A673 (cell line): ENCODE measurements around the gene PSME4. TPM values are rescaled to one million over a fixed set of nuclear protein-coding genes. Genes with fewer than 3 reads are reported as not detected.
A peak's percentile ranks its signal among the peaks of the same experiment; 100 is the strongest.

ENCODE experiments used
- BruUV-seq: library from RNA; stranded (reverse); fragments of 400-500 nt; replicated peaks from 2 replicates; lab custom pipeline; 2021; lab: Mats Ljungman, UMichigan
- CTCF ChIA-PET: fragments of 300-600 bp; sonication (Branson Sonifier 250); formaldehyde crosslinking; loops from one replicate; lab custom pipeline; 2022; ENCODE audit warnings: antibody characterized with exemption; lab: Charles Lee
- POLR2A ChIA-PET: fragments of 300-600 bp; sonication (Branson Sonifier 250); formaldehyde crosslinking; loops from one replicate; lab custom pipeline; 2022; ENCODE audit warnings: antibody characterized with exemption; ENCODE audit not compliant: low non-redundant PET; lab: Charles Lee
- DNase-seq: peaks from one replicate; pipeline ENCODE4 v3.0.0-alpha.2; 2015; ENCODE audit warnings: low spot score
- H3K27ac ChIP-seq: fragments of 200-600 bp; sonication (generic); 2 replicates; pipeline ENCODE4 v1.5.1; 2016; ENCODE audit warnings: mixed run types, low read depth, mild to moderate bottlenecking, mixed read lengths, antibody characterized with exemption, low read length; ENCODE audit not compliant: poor library complexity, severe bottlenecking
- H3K27me3 ChIP-seq: fragments of 200-600 bp; sonication (generic); replicated peaks from 2 replicates; pipeline ENCODE4 v1.6.1; 2017; ENCODE audit warnings: mixed run types, low read depth, mild to moderate bottlenecking, mixed read lengths, antibody characterized with exemption, low read length; ENCODE audit not compliant: insufficient read depth, poor library complexity
- H3K36me3 ChIP-seq: fragments of 200-600 bp; sonication (generic); 2 replicates; pipeline ENCODE4 v1.6.1; 2016; ENCODE audit warnings: mixed run types, mild to moderate bottlenecking, mixed read lengths, antibody characterized with exemption, low read length; ENCODE audit not compliant: insufficient read depth, poor library complexity, severe bottlenecking
- H3K4me1 ChIP-seq: fragments of 200-600 bp; sonication (generic); 2 replicates; pipeline ENCODE4 v1.6.1; 2017; ENCODE audit warnings: mixed run types, mild to moderate bottlenecking, mixed read lengths, antibody characterized with exemption, low read length; ENCODE audit not compliant: insufficient read depth, poor library complexity, severe bottlenecking
- H3K4me3 ChIP-seq: fragments of 200-600 bp; sonication (generic); 2 replicates; pipeline ENCODE4 v1.5.1; 2016; ENCODE audit warnings: low read depth, mixed run types, mild to moderate bottlenecking, mixed read lengths, low read length; ENCODE audit not compliant: poor library complexity, severe bottlenecking
- H3K9me3 ChIP-seq: fragments of 200-600 bp; sonication (generic); 2 replicates; pipeline ENCODE4 v1.6.1; 2016; ENCODE audit warnings: mixed run types, low read depth, mild to moderate bottlenecking, mixed read lengths, antibody characterized with exemption, low read length; ENCODE audit not compliant: poor library complexity, severe bottlenecking
- CTCF ChIP-seq: fragments of 300-800, 200-600 bp; sonication (generic); conservative IDR thresholded peaks from 2 replicates; pipeline ENCODE4 v1.5.1; 2017; ENCODE audit warnings: low read depth, mild to moderate bottlenecking, antibody characterized with exemption, low read length, moderate library complexity, mixed read lengths
- EZH2 ChIP-seq: fragments of 200-600 bp; sonication (generic); IDR thresholded peaks from 2 replicates; pipeline ENCODE4 v1.6.1; 2017; ENCODE audit warnings: borderline replicate concordance, low read depth, mild to moderate bottlenecking, mixed read lengths, antibody characterized with exemption, low read length; ENCODE audit not compliant: poor library complexity, severe bottlenecking
- intact Hi-C: fragments of 100-400 bp; cut with micrococcal nuclease; formaldehyde crosslinking; loops from one replicate; pipeline ENCODE4 v1.10.0; 2022; ENCODE audit not compliant: unreplicated experiment
- microRNA-seq: library from miRNA; unstranded; fragments of <30 nt; microRNA quantifications from one replicate; pipeline ENCODE4 v1.2.0, GENCODE V29; 2021
- total RNA-seq: library from RNA; stranded (reverse); gene quantifications from 2 replicates; pipeline ENCODE4 v1.2.3, GENCODE V29; 2021

PSME4 gene
- total RNA-seq, 1 experiment from 2014 or later: 97.6 TPM

GRCh38 chr2:53820048-53820447 is 150.7 kb downstream of the PSME4 start:
- Histone ChIP-seq H3K36me3 (peaks cover 22% of the 10 kb centered on the region), H3K27me3 (no peaks in the 10 kb centered on the region), H3K9me3 (no peaks in the 10 kb centered on the region), H3K4me3 (no peak overlapping the region), H3K4me1 (no peaks in the 10 kb centered on the region), H3K27ac (no peak overlapping the region)
- POLR2A ChIA-PET: no interaction called here
- no TSS peak for BruUV-seq
- CTCF ChIA-PET: no interaction called here
- intact Hi-C loops: loop anchor here (10.0 kb wide), 1 partner anchor 395 kb away; no protein-coding TSS in a partner anchor
- DNase-seq: no peak
- TF ChIP-seq EZH2 (no peak), CTCF (no peak)

- TF ChIP-seq CTCF: no peak
- no peak for TF ChIP-seq EZH2
- BruUV-seq: no TSS peak
- H3K27ac ChIP-seq: no peak overlapping the region
- POLR2A ChIA-PET: no interaction called here
- CTCF ChIA-PET: no interaction called here
- H3K4me3 ChIP-seq: no peak overlapping the region
- no peak for DNase-seq
- peaks cover 24% of the 10 kb centered on the region for H3K36me3 ChIP-seq
- no peaks in the 10 kb centered on the region for H3K4me1 ChIP-seq
- H3K9me3 ChIP-seq: no peaks in the 10 kb centered on the region
- H3K27me3 ChIP-seq: no peaks in the 10 kb centered on the region
- intact Hi-C loops: loop anchor here (10.0 kb wide), 1 partner anchor 395 kb away; no protein-coding TSS in a partner anchor
These were observed 151.2 kb downstream of the PSME4 start for GRCh38 chr2:53819634-53820033.

GRCh38 chr2:53818854-53819435 is 151.8 kb downstream of the PSME4 start:
- intact Hi-C loops: no loop called here
- Histone ChIP-seq H3K36me3 (peaks cover 28% of the 10 kb centered on the region), H3K27ac (no peak overlapping the region), H3K4me3 (no peak overlapping the region), H3K9me3 (no peaks in the 10 kb centered on the region), H3K4me1 (no peaks in the 10 kb centered on the region), H3K27me3 (no peaks in the 10 kb centered on the region)
- ChIA-PET CTCF (no interaction called here), POLR2A (no interaction called here)
- no TSS peak for BruUV-seq
- no peak for DNase-seq
- TF ChIP-seq CTCF: no peak
- no peak for TF ChIP-seq EZH2

Small RNA genes lying within 50 kb of the gene (microRNA-seq; reads per million reads assigned to microRNA genes)
- gene MIR3682: 5.4 reads per million, percentile 18 among the genes with 10 or more reads in this experiment

Other genes with a start within 250 kb of the PSME4 start
- gene CHAC2, start 203.2 kb downstream of the PSME4 start, total RNA-seq: 20.1 and 20.4 TPM in 2 replicates
- 18.7 and 20.3 TPM in 2 replicates for gene ASB3, start 184.0 kb downstream of the PSME4 start, total RNA-seq
- 25.7 and 27.7 TPM in 2 replicates for gene ERLEC1, start 183.9 kb downstream of the PSME4 start, total RNA-seq
- gene GPR75, start 111.0 kb downstream of the PSME4 start, total RNA-seq: 4.8 and 5.3 TPM in 2 replicates
- gene ACYP2, start 144.6 kb upstream of the PSME4 start, total RNA-seq: 6.0 and 10.1 TPM in 2 replicates